Measurements from ENCODE around the gene ARMC12.

DNA sequence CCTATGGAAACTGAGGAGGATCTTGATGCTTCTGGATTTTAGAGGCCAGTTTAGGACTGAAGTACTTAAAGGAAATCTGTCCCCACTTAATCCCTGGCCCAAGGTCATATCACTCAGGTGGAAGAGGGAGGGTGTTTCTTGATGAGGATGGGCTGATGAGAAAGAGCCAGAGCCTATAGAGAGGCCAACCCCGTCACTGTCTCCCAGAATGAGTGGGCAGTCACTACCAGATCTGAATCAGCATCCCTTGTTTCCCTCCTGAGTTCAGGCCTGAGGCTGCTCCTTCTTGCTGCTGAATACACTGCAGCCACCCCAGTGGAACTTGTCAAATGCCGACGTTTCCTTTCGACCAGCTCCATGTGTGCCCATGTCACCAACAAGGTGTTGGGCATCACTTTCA is 14.8 kb downstream of the ARMC12 start:
- TF ChIP-seq, protein P1, sequence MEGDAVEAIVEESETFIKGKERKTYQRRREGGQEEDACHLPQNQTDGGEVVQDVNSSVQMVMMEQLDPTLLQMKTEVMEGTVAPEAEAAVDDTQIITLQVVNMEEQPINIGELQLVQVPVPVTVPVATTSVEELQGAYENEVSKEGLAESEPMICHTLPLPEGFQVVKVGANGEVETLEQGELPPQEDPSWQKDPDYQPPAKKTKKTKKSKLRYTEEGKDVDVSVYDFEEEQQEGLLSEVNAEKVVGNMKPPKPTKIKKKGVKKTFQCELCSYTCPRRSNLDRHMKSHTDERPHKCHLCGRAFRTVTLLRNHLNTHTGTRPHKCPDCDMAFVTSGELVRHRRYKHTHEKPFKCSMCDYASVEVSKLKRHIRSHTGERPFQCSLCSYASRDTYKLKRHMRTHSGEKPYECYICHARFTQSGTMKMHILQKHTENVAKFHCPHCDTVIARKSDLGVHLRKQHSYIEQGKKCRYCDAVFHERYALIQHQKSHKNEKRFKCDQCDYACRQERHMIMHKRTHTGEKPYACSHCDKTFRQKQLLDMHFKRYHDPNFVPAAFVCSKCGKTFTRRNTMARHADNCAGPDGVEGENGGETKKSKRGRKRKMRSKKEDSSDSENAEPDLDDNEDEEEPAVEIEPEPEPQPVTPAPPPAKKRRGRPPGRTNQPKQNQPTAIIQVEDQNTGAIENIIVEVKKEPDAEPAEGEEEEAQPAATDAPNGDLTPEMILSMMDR (IDR thresholded peaks at IDR 0.05; ENCODE audit: extremely low read depth in 1 of 2, insufficient read depth in 1 of 2, low read depth in 1 of 2, low read length in 2 of 2), result no peak
- TF ChIP-seq JUN (IDR thresholded peaks at IDR 0.05; ENCODE audit: borderline replicate concordance, insufficient read depth, insufficient read length, low read depth), result no peak

Measured in endothelial cell of umbilical vein (primary cell).